HCT116 (cell line): ENCODE data around the gene NFIB.

Experiments
- EZH2 ChIP-seq: fragments of 200-600 bp; sonication (generic); IDR thresholded peaks from 2 replicates; pipeline ENCODE4 v1.6.1; 2017; ENCODE audit warnings: antibody characterized with exemption, mixed run types
- JUND ChIP-seq: IDR thresholded peaks from 2 replicates; pipeline ENCODE4 v1.6.1; 2012
- POLR2A ChIP-seq: IDR thresholded peaks from 2 replicates; pipeline ENCODE4 v1.7.0; 2011; ENCODE audit warnings: borderline replicate concordance; ENCODE audit not compliant: insufficient read depth, insufficient read length; ENCODE audit errors: extremely low read depth
- RAD21 ChIP-seq: IDR thresholded peaks from 2 replicates; pipeline ENCODE4 v1.6.1; 2012; ENCODE audit warnings: low read depth, mild to moderate bottlenecking
- TF ChIP-seq, protein P1 (sequence below), 3 experiments: fragments of 200-600 bp in 1 of 3; sonication (generic) in 1 of 3; IDR thresholded peaks in 2 of 3; conservative IDR thresholded peaks in 1 of 3; 2 replicates each; pipeline ENCODE4 v1.5.1; 2012 to 2017; ENCODE audit warnings: low read depth in 2 of 3, low read length in 2 of 3, antibody characterized with exemption in 1 of 3, borderline replicate concordance in 1 of 3, control low read depth in 1 of 3, mild to moderate bottlenecking in 1 of 3, mixed read lengths in 1 of 3, mixed run types in 1 of 3, moderate library complexity in 1 of 3; ENCODE audit not compliant: insufficient read depth in 1 of 3
- TF ChIP-seq, protein P2 (sequence below): IDR thresholded peaks from 2 replicates; pipeline ENCODE4 v1.6.1; 2012; ENCODE audit warnings: low read depth
- TF ChIP-seq, protein P3 (sequence below): IDR thresholded peaks from 2 replicates; pipeline ENCODE4 v1.6.1; 2012
- TF ChIP-seq, protein P4 (sequence below): IDR thresholded peaks from 2 replicates; pipeline ENCODE4 v1.6.1; 2012

DNA sequence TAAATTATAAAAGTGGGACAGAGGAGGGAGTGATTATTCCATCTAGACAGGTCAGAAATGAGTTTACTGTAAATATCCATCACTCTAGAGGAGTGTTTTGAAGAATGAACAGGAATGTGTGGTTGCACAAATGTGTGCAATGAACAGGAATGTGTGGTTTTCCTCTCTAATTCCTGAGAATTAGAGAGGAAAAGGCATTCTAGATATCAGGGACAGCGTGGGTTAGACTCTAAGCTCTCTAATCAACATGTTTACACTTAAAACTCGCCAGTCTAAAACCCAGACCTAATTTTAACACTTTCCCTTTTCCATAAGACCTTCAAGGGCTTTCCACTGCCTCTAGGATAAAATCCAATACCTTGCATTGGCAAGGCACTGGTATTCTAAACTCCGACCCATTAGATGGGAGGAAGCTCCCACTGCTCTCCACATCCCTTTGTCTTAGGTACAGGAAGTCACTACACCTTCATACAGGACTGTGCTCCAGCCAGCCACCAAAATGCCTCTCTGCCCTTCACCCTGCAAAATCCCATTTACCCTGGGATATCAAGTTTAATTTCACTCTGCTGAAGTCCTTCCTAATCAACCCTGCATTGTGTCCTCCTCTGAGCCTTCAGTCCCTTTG is 67.9 kb downstream of the NFIB start:
- TF ChIP-seq, protein P1, sequence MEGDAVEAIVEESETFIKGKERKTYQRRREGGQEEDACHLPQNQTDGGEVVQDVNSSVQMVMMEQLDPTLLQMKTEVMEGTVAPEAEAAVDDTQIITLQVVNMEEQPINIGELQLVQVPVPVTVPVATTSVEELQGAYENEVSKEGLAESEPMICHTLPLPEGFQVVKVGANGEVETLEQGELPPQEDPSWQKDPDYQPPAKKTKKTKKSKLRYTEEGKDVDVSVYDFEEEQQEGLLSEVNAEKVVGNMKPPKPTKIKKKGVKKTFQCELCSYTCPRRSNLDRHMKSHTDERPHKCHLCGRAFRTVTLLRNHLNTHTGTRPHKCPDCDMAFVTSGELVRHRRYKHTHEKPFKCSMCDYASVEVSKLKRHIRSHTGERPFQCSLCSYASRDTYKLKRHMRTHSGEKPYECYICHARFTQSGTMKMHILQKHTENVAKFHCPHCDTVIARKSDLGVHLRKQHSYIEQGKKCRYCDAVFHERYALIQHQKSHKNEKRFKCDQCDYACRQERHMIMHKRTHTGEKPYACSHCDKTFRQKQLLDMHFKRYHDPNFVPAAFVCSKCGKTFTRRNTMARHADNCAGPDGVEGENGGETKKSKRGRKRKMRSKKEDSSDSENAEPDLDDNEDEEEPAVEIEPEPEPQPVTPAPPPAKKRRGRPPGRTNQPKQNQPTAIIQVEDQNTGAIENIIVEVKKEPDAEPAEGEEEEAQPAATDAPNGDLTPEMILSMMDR (IDR thresholded peaks at IDR 0.05 in 2 of 3, conservative IDR thresholded peaks at IDR 0.05 in 1 of 3; ENCODE audit: borderline replicate concordance in 1 of 3, insufficient read depth in 1 of 3, low read depth in 2 of 3, low read length in 2 of 3): no peak
- TF ChIP-seq, protein P2, sequence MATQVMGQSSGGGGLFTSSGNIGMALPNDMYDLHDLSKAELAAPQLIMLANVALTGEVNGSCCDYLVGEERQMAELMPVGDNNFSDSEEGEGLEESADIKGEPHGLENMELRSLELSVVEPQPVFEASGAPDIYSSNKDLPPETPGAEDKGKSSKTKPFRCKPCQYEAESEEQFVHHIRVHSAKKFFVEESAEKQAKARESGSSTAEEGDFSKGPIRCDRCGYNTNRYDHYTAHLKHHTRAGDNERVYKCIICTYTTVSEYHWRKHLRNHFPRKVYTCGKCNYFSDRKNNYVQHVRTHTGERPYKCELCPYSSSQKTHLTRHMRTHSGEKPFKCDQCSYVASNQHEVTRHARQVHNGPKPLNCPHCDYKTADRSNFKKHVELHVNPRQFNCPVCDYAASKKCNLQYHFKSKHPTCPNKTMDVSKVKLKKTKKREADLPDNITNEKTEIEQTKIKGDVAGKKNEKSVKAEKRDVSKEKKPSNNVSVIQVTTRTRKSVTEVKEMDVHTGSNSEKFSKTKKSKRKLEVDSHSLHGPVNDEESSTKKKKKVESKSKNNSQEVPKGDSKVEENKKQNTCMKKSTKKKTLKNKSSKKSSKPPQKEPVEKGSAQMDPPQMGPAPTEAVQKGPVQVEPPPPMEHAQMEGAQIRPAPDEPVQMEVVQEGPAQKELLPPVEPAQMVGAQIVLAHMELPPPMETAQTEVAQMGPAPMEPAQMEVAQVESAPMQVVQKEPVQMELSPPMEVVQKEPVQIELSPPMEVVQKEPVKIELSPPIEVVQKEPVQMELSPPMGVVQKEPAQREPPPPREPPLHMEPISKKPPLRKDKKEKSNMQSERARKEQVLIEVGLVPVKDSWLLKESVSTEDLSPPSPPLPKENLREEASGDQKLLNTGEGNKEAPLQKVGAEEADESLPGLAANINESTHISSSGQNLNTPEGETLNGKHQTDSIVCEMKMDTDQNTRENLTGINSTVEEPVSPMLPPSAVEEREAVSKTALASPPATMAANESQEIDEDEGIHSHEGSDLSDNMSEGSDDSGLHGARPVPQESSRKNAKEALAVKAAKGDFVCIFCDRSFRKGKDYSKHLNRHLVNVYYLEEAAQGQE: no peak
- no peak for TF ChIP-seq EZH2
- no peak for TF ChIP-seq POLR2A
- no peak for TF ChIP-seq JUND
- no peak for TF ChIP-seq RAD21
- TF ChIP-seq, protein P3, sequence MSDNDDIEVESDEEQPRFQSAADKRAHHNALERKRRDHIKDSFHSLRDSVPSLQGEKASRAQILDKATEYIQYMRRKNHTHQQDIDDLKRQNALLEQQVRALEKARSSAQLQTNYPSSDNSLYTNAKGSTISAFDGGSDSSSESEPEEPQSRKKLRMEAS: no peak
- TF ChIP-seq, protein P4, sequence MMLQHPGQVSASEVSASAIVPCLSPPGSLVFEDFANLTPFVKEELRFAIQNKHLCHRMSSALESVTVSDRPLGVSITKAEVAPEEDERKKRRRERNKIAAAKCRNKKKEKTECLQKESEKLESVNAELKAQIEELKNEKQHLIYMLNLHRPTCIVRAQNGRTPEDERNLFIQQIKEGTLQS: no peak
